BJ (cell line): Measurements from ENCODE around the gene RBMS1. TPM values are rescaled to one million over a fixed set of nuclear protein-coding genes. Genes with fewer than 3 reads are reported as not detected.

Source experiments
- CTCF ChIA-PET: fragments of 350-600 bp; formaldehyde crosslinking; extraction: SDS; loops from one replicate; lab custom pipeline; 2021; ENCODE audit warnings: antibody characterized with exemption, inconsistent platforms; lab: Yijun Ruan, JAX
- POLR2A ChIA-PET: fragments of 300-600 bp; sonication (Branson Sonifier 250); formaldehyde crosslinking; extraction: SDS; loops from one replicate; lab custom pipeline; 2021; ENCODE audit warnings: antibody characterized with exemption; lab: Charles Lee
- DNase-seq: peaks from one replicate; pipeline ENCODE4 v3.0.0-alpha.2; 2011; ENCODE audit warnings: low read depth
- H3K27me3 ChIP-seq: 2 replicates; pipeline ENCODE4 v1.6.0; 2011; ENCODE audit warnings: low read length; ENCODE audit not compliant: control insufficient read depth, insufficient read depth
- H3K36me3 ChIP-seq: 2 replicates; pipeline ENCODE4 v1.5.1; 2011; ENCODE audit warnings: low read length; ENCODE audit not compliant: control insufficient read depth, insufficient read depth
- H3K4me3 ChIP-seq: 2 replicates; pipeline ENCODE4 v1.5.1; 2011; ENCODE audit warnings: low read depth, mild to moderate bottlenecking, control low read depth, low read length
- CTCF ChIP-seq: IDR thresholded peaks from 2 replicates; pipeline ENCODE4 v1.5.1; 2011; ENCODE audit warnings: low read depth, mild to moderate bottlenecking, control low read depth, inconsistent platforms, low read length, moderate library complexity; ENCODE audit not compliant: insufficient read depth
- polyA plus RNA-seq: library from polyadenylated mRNA; depleted of rRNA; stranded (reverse); fragments of >200 nt; gene quantifications from 2 replicates; pipeline ENCODE4 v1.2.3, GENCODE V29; 2011

The RBMS1 gene
- polyA plus RNA-seq, 1 experiment: 80.1 TPM

GRCh38 chr2:160289831-160290230, 203.8 kb downstream of the RBMS1 start:
- CTCF ChIA-PET: interaction anchor here (0.6 to 1.8 kb wide), 5 partner anchors 11 to 705 kb away, joined by 3 to 6 read pairs (median 3); no protein-coding TSS in a partner anchor

GRCh38 chr2:160289126-160289525, 204.5 kb downstream of the RBMS1 start:
- no peak for DNase-seq
- Histone ChIP-seq H3K27me3 (no peaks in the 10 kb centered on the region), H3K4me3 (no peak overlapping the region), H3K36me3 (peaks cover 6% of the 10 kb centered on the region)
- TF ChIP-seq CTCF: no peak
- CTCF ChIA-PET: interaction anchor here (0.6 to 1.8 kb wide), 6 partner anchors 12 to 705 kb away, joined by 3 to 6 read pairs (median 3); no protein-coding TSS in a partner anchor
- POLR2A ChIA-PET: no interaction called here

More at GRCh38 chr2:160289831-160290230, 203.8 kb downstream of the RBMS1 start:
- Histone ChIP-seq H3K36me3 (peaks cover 4% of the 10 kb centered on the region; the same call in 1 of the 2 replicates), H3K27me3 (no peaks in the 10 kb centered on the region), H3K4me3 (no peak overlapping the region)
- POLR2A ChIA-PET: no interaction called here
- DNase-seq: no peak
- no peak for TF ChIP-seq CTCF

GRCh38 chr2:160288324-160288723, 205.3 kb downstream of the RBMS1 start:
- POLR2A ChIA-PET: no interaction called here
- no peak overlapping the region for H3K4me3 ChIP-seq
- H3K27me3 ChIP-seq: no peaks in the 10 kb centered on the region
- TF ChIP-seq CTCF: no peak
- DNase-seq: no peak
- CTCF ChIA-PET: interaction anchor here (1.8 kb wide), 1 partner anchor 178 kb away, joined by 6 read pairs; no protein-coding TSS in a partner anchor
- peaks cover 6% of the 10 kb centered on the region for H3K36me3 ChIP-seq

- CTCF ChIA-PET: no interaction called here
- H3K36me3 ChIP-seq: peaks cover 5% of the 10 kb centered on the region
- no peak for TF ChIP-seq CTCF
- DNase-seq: no peak
- H3K4me3 ChIP-seq: no peak overlapping the region
- POLR2A ChIA-PET: no interaction called here
- no peaks in the 10 kb centered on the region for H3K27me3 ChIP-seq
Measured at GRCh38 chr2:160287476-160287875, 206.1 kb downstream of the RBMS1 start.

- CTCF ChIA-PET: interaction anchor here (0.7 kb wide), 1 partner anchor 407 kb away, joined by 3 read pairs; no protein-coding TSS in a partner anchor
- Histone ChIP-seq H3K36me3 (peaks cover 7% of the 10 kb centered on the region), H3K27me3 (no peaks in the 10 kb centered on the region), H3K4me3 (no peak overlapping the region)
- no peak for TF ChIP-seq CTCF
- no peak for DNase-seq
- POLR2A ChIA-PET: no interaction called here
Measured at GRCh38 chr2:160286551-160286950, 207.1 kb downstream of the RBMS1 start.
